HG03135 (cell line): ENCODE data around the gene GRIK1.

Source experiments
- ATAC-seq: cut with Tn5 transposase; IDR thresholded peaks from one replicate; pipeline ENCODE4 v1.9.1; 2021; ENCODE audit warnings: mild to moderate bottlenecking, moderate library complexity; ENCODE audit not compliant: unreplicated experiment

The GRIK1 gene

DNA sequence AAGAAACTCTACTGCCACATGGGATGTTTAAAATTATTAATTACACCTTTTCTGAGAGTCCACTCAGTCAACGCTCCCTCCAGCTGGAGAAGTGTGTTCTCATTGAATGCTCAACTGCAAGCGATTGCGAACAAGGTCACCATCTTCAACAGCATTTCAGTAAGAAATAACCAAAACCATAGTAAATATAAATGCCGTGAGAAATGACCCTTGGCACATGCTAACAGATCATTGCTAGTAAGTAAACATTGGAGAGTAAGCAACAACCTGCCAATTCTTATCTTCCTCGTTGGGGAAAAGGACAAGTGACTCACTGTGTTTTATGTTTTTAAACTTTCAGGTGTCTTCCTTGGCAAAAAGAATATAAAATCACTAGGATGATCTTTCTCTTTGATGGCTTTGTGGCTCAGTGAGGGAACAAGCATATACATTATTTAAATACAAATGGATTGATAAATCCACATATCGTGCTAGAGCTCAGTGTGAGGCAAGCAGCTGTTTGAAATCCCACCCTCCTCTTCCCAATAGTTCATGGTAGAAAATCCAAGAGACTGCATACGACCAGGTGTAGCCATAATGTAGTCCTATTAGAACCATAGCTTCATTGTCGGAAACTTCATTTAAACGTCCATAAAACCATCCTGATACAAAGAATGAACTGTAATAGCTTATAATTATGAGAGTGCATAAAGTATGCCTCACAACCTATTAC, 214.6 kb downstream of the GRIK1 start:
- ATAC-seq = no peak

DNA sequence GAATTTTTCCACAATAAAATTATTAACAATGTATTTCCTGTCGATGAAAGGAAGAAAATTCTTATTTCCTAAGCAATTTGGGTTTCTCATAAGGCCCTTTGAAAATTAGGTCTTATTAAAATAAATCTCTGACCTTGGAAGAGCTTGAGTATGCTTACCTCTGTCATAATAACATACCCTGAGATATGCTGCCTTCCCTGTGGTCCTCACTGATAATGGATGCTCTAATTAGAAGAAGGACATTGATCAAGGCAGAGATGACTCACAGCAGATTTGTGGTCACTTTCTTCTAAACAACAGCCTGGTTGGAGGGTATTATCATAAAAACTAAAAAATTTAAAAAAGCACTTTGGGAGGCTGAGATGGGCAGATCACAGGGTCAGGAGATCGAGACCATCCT, 217.8 kb downstream of the GRIK1 start:
- no peak for ATAC-seq

DNA sequence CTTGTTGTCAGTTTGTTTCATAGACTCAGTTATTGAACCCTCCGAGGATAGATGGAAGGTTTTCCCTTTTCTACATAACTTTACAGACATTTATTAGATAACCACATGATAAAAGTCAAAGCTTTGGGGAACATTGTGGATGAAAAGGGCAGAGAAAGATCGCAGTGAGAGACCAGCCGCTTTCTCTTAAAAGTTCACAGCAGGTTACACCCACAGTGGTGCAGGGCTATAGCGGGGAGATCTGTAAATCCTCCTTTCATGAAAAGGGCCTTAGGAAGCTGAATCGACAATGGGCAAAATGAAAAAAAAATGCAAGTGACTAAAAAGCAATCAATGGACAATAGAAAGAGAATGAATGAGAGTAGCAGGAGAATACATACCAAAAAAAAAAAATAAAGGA, 218.6 kb downstream of the GRIK1 start:
- ATAC-seq = no peak

DNA sequence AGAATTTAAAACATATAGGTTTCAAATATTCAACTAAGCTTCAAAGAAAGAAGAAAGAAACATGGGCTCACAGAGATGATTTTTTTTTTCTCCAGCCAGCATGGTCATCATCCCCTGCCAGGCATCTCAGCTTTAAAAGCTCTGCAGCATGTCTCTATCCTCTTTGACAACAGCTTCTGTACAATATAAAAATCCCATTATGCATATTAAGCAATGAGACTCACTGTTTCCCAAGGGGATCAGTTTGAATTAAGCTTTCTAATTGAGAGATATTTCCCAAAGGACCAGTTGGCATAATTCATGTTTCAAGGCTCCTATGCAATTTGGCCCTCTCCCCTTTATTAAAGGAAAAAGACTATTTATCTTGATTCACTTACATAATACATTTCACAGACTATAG, 220.3 kb downstream of the GRIK1 start:
- ATAC-seq = no peak

DNA sequence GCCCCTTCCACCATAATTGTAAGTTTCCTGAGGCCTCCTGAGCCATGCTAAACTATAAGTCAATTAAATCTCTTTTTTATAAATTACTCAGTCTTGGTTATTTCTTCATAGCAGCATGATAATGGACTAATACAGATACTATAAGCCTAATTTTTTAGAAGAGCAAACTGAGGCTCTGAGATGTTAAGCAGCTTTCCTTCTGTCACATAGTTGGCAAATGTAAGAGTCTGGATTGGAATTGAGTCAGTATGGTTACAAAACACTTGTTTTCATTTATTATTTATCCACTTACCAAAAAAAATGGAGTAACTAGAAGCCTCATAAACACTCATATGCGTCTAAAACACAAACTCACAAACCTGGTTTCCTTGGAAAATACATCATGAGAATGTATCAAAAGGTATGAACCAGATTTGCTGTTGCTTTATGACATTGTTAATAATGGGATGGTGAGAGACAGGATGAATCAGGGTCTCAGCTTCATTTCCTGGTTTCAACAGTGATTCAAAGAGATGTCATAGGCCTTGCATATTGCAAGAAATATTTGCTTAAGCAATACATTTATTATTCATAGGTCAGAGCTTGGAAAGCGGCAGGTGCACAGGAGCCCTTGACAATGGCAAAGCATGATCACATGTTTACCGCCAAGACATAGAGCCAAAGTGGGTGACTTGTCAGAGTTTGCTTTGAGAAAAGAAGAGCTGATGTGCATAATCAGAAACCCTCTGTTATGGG, 221.5 kb downstream of the GRIK1 start:
- no peak for ATAC-seq

DNA sequence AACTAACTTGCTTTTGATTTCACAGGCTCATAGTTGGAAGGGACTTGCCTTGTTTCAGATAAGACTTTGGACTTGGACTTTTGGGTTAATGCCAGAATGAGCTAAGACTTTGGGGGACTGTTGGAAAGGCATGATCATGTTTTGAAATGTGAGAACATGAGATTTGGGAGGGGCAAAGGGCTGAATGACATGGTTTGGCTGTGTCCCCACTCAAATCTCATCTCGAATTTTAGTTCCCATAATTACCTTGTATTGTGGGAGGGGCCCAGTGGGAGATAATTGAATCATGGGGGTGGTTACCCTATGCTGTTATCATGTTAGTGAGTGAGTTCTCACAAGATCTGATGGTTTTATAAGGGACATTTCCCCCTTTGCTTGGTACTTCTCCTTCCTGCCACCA, 222.1 kb downstream of the GRIK1 start:
- ATAC-seq = no peak

DNA sequence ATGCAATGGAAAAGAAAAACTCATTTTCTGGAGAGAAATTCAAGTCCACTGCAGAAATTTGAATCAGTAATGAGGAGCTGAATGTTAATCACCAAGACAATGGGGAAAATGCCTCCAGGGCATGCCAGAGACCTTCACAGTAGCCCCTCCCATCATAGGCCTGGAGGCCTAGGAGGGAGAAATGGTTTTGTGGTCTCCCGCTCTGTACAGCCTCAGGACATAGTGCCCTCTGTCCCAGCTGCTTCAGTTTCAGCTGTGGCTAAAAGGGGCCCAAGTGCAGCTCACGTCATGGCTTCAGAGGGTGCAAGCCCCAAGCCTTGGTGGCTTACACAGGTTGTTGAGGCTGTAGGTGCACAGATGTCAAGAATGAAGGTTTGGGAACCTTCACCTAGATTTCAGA, 223.0 kb downstream of the GRIK1 start:
- no peak for ATAC-seq

DNA sequence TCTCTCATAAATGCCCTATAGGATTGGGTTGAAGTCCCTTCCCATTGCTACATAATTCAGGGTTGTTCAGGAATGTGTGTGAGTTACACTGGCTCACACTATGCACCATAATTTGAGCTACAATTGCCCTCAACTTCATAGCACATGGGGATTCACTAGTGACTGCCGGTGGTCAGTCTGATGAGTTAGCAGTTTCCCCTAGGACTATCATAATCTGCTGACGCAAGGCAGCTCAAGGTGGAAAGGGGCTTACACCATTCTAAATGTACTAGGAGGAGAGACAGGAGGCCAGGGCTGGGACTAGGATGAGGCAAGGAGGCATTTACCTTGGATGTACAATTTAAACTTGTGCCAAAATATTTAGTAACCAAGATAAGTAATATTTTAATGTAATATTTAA, 224.7 kb downstream of the GRIK1 start:
- ATAC-seq = no peak

DNA sequence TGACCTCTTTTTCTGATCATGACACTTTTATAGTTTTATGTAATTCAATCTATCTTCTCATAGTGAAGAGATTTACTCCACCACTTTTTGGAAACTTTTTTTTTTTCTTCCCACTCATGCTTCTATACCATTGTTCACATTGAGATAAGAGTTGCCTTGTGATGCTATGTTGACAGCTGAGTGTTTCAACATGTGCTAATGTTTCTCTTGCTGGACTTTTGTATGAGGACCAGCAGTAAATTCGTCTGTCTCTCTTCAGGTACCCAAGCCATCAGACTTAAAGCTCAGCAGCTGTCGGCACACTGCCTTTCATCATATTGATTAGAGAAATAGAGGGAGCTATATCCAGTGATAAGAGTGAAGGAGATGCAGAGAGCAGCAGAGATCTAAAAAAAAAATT, 227.0 kb downstream of the GRIK1 start:
- no peak for ATAC-seq

DNA sequence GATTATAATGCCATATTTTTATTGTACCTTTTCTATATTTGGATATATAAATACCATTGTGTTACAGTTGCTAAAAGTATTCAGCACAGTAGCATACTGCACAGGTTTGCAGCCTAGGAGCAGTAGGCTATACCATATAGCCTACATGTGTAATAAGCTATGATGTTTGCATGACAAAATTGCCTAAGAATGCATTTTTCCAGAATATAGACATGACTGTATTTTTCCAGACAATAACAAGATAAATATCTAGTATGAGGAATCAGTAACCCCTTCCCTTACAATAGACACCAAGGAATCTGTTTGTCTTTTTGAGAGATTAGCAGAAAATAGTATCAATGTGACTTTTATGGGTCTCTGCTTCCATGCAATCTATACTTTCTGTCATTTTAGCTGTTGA, 228.6 kb downstream of the GRIK1 start:
- no peak for ATAC-seq

DNA sequence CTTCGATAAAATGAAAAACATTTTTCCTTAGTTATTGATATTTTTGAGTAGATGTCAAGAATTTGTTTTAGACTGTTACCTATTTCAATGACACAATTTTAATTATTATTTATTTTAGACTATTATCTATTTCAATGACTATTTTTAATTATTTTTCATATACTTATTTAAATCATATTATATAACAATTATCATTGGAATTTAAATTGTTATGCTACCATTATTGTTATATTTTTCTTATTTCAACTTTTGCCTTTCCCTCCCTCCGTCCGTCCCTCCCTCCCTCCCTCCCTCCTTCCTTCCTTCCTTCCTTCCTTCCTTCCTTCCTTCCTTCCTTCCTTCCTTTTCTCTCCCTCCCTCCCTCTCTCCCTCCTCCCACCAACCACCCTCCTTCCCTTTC, 229.3 kb downstream of the GRIK1 start:
- no peak for ATAC-seq

DNA sequence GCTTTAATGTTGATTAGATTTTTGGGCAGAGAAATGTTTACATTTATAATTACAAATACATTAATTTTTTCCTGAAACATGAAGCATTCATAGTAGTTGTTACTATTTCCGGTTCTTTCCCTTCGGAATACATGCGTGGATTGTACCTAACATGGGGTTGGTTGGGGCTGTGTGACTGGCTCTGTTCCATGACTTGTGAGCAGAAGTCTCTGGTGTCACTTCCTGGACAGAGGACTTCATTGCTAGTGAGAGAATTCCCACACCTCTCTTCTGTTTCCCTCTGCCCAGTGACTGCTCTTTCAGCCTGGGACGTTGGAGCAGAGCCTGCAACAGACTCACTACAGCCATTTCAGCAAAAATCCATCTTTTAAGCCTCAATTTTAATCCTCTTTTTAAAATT, 231.4 kb downstream of the GRIK1 start:
- ATAC-seq = no peak

DNA sequence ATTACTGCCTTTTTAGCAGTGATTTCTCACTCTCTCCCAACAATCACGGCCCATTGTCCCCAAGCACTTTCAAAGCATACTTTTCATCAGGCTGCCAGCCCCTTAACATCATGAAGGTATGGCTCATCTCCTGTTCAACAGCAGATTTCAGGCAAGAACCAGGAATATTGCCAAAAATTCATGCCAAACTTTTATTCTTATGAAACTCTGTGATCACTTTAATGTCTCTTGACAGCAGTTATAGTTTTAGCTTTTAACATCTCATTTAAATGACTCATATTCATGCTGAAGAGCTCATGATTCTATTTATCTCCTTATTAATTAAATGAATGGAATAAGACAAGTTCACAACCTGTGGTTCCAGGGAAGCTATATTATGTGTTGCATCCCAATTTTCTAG, 235.1 kb downstream of the GRIK1 start:
- no peak for ATAC-seq

DNA sequence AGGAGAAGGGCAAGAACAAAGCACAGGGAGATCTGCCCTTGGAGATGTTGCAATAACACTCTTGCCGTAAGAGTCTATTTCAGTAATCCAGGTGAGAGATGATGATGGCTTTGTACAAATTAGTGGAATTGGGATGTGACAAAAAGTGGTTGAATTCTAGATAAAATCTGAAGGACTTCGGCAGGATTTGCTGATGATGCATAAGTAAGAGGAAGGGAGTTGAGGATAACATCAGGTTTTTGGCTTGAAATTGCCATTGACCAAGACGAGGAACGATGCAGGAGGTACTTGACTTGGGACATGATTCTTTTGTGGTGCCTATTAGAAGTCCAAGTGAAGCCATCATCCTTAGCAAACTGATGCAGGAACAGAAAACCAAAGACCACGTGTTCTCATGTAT, 238.1 kb downstream of the GRIK1 start:
- no peak for ATAC-seq

DNA sequence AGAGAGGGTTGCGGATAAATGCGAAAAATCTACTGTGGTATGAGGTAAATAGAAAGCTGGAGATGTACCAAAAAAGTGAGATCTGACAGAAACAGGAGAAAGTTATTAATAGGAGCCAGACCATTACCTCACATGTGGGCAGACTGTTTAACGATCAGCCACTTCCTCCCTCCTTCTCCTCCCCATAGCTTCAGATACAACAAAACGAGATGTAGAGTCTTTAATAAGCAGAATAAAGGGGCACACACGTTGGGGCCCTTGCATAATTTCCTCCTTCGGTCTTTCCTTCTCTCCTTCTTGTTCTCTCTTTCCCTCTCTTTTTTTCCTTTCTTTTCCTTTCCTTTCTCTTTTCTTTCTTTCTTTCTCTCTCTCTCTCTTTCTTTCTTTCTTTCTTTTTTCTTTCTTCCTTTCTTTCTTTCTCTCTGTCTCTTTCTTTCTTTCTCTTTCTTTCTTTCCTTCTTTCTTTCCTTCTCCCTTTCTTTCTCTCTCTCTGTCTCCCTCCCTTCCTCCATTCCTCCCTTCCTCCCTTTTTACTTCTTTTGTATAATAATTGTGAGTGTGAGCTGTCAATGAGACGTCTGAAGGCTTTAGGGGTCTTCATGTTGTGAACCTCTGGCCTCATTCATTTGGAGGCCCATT, 242.1 kb downstream of the GRIK1 start:
- ATAC-seq = no peak

DNA sequence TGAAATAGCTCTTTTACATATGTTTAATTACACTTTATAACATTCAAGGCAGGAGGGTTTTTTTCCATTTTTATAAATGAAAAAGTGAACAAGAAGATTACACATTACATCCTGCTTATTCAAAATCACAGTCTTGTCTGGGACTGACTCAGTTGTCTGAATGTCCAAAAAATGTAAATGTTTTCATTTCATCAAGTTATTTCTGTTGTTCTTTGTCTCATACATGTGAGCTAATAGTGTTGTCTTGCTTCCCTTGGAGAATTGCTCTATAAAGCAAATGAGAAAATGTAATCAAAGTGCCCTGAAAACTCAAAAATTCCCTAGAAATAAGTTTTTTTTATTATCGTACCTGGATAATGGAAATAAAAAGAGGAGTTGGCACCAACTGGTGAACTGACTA, 242.9 kb downstream of the GRIK1 start:
- no peak for ATAC-seq

DNA sequence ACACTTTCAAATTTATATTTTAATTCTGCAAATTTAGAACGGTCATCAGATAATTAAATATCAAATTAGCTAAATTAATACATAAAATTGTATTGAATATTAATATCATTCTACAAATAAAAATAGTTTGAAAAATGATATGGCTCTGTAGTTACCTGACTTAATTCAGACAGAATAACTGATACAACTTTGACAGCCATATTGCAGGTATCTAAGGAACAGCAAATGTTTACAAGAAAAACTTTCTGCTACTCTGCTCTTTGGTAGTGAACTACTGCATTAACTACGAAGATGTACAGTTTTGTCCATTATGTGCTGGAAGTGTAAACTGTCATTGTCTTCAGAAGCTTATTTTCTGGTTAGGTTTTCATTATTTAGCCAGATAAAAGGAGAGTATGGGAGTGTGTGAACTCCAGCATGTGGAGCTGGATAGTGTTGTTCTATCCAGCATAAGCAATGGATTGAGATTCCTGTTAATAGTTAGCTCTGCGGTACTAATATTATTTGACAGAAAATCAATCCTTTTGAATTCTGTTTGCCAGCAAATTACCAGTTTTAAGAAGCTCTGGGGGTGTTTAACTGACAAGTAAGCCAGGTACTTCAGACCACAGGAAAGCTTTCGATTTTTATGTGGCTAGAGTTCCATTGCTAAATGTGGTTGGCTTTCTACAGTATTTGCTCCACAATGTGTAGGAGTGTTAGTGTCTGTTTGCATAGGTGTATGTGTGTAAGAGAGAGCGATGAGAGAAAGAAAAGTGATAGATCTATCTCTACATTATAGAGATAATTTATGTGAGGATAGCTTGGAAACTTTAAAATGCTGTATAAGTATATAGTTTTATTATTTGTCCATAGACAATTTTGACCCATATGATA, 247.9 kb downstream of the GRIK1 start:
- no peak for ATAC-seq

DNA sequence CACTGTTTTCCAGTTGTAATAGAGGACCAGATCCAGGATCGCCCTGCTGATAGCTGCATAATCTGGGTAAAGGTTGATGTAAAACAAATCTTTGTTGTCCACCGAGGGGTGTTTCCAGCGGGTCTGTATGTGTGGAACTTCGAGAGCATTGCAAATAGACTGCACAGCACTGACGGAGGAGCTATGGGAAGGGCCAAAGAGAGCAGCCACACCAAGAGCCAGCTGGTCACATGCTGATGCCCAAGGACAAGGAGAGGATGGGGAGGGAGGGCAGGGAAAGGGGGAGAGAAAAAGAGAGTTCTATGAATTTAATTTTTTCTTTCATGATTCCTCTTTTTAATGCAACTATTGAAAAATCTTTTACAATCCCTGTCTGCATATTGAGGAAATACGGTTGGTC, 250.0 kb downstream of the GRIK1 start:
- ATAC-seq = no peak

DNA sequence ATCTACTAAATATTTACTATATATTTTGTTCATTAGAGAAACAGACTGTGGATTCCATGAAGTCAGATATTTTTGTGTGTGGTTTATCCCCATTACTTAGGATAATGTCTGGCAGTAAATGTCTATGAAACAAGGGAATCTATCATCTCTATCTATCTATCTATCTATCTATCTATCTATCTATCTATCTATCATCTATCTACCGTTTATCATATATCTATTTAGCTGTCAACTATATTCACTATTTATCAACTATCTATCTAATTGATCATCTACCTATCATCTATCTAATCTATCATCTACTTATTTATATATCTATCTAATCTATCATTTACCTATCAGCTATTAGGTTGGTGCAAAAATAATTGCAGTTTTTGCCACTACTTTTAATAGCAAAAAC, 255.7 kb downstream of the GRIK1 start:
- ATAC-seq = no peak

DNA sequence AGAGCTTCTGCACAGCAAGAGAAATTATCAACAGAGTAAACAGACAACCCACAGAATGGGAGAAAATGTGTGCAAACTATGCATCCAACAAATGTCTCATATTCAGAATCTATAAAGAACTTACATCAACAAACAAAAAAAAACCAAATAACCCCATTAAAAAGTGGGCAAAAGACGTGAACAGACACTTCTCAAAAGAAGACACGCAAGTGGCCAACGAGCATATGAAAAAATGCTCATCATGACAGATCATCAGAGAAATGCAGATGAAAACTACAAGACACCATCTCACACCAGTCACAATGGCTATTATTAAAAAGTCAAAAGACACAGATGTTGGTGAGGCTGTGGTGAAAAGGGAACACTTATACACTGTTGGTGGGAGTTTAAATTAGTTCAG, 257.0 kb downstream of the GRIK1 start:
- ATAC-seq = no peak

DNA sequence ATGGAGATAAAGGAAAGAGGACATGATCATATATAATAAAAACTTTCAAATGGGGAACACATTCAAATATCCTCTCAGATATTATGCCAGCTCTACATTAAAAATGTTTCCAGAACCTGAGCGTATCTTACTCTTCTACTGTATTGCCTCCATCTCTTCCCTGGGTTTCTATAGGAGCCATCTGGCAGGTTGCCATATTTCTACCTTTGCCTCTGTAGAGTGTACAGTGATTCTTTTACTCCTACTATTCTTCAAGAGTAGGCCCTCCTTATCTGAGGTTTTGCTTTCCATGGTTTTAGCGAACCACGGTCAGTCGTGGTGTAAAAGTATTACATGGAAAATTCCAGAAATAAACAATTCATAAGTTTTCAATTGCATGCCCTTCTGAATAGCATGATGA, 259.5 kb downstream of the GRIK1 start:
- no peak for ATAC-seq
